Liver (tissue), 9 donors: ENCODE results near the gene NOG. TPM values are rescaled to one million over a fixed set of nuclear protein-coding genes. Genes with fewer than 3 reads are reported as not detected.

Experiments used
- DNase-seq: peaks from one replicate; pipeline ENCODE4 v3.0.0-alpha.2; 2017; ENCODE audit warnings: low spot score
- H3K27ac ChIP-seq, 2 donors: one replicate each; pipeline ENCODE4 v1.7.0; 2013; ENCODE audit warnings: inconsistent platforms in 2 of 2, low read length in 2 of 2, control low read depth in 1 of 2, low read depth in 1 of 2, mild to moderate bottlenecking in 1 of 2
- H3K27me3 ChIP-seq, 4 donors: one replicate each; pipeline versions ENCODE4 v1.6.1 to v1.7.0; 2013; ENCODE audit warnings: low read length in 3 of 4, inconsistent platforms in 1 of 4, mild to moderate bottlenecking in 1 of 4, moderate library complexity in 1 of 4; ENCODE audit not compliant: control insufficient read depth in 4 of 4, insufficient read depth in 4 of 4
- H3K36me3 ChIP-seq, 4 donors: one replicate each; pipeline versions ENCODE4 v1.6.1 to v1.7.0; 2013; ENCODE audit warnings: low read length in 3 of 4, mild to moderate bottlenecking in 3 of 4, low read depth in 1 of 4, moderate library complexity in 1 of 4; ENCODE audit not compliant: control insufficient read depth in 4 of 4, insufficient read depth in 3 of 4
- H3K4me1 ChIP-seq, 4 donors: one replicate each; pipeline versions ENCODE4 v1.6.1 to v1.7.0; 2013; ENCODE audit warnings: low read length in 3 of 4, mild to moderate bottlenecking in 3 of 4, moderate library complexity in 1 of 4; ENCODE audit not compliant: control insufficient read depth in 4 of 4, insufficient read depth in 4 of 4
- H3K4me3 ChIP-seq, 3 donors: one replicate each; pipeline versions ENCODE4 v1.6.1 to v1.7.0; 2013; ENCODE audit warnings: low read length in 3 of 3, control low read depth in 1 of 3, low read depth in 1 of 3, mild to moderate bottlenecking in 1 of 3
- H3K9ac ChIP-seq, 2 donors: one replicate each; pipeline ENCODE4 v1.7.0; 2013; ENCODE audit warnings: low read length in 2 of 2, mild to moderate bottlenecking in 2 of 2, moderate library complexity in 2 of 2, control low read depth in 1 of 2, low read depth in 1 of 2
- H3K9me3 ChIP-seq, 4 donors: one replicate each; pipeline versions ENCODE4 v1.6.1 to v1.7.0; 2013; ENCODE audit warnings: low read length in 3 of 4; ENCODE audit not compliant: control insufficient read depth in 4 of 4
- CTCF ChIP-seq: fragments of 150-350 bp; IDR thresholded peaks from 2 replicates; pipeline ENCODE4 v1.5.1; 2017; ENCODE audit warnings: improper control_type of control experiment, low read depth, low read length; ENCODE audit not compliant: missing input control
- FOXA1 ChIP-seq: IDR thresholded peaks from 2 replicates; pipeline ENCODE4 v1.6.1; 2016; ENCODE audit warnings: antibody characterized with exemption
- FOXA2 ChIP-seq: IDR thresholded peaks from 2 replicates; pipeline ENCODE4 v1.6.1; 2016; ENCODE audit warnings: antibody characterized with exemption
- GABPA ChIP-seq, 2 donors: IDR thresholded peaks in 1 of 2; conservative IDR thresholded peaks in 1 of 2; 2 replicates each; pipeline ENCODE4 v1.6.1; 2016; ENCODE audit warnings: antibody characterized with exemption in 2 of 2, mild to moderate bottlenecking in 1 of 2, moderate library complexity in 1 of 2
- HNF4A ChIP-seq, 2 donors: conservative IDR thresholded peaks; 2 replicates each; pipeline ENCODE4 v1.6.1; 2016; ENCODE audit warnings: antibody characterized with exemption in 2 of 2, mild to moderate bottlenecking in 2 of 2
- HNF4G ChIP-seq: IDR thresholded peaks from 2 replicates; pipeline ENCODE4 v1.6.1; 2016; ENCODE audit warnings: antibody characterized with exemption
- MAX ChIP-seq: IDR thresholded peaks from 2 replicates; pipeline ENCODE4 v1.6.1; 2016; ENCODE audit warnings: antibody characterized with exemption
- NR2F2 ChIP-seq: IDR thresholded peaks from 2 replicates; pipeline ENCODE4 v1.6.1; 2016; ENCODE audit warnings: antibody characterized with exemption
- RAD21 ChIP-seq, 2 donors: IDR thresholded peaks; 2 replicates each; pipeline ENCODE4 v1.6.1; 2016; ENCODE audit warnings: antibody characterized with exemption in 2 of 2, mild to moderate bottlenecking in 2 of 2
- REST ChIP-seq: IDR thresholded peaks from 2 replicates; pipeline ENCODE4 v1.6.1; 2016; ENCODE audit warnings: antibody characterized with exemption, mild to moderate bottlenecking
- RXRA ChIP-seq, 2 donors: IDR thresholded peaks; 2 replicates each; pipeline ENCODE4 v1.6.1; 2017 to 2018; ENCODE audit warnings: antibody characterized with exemption in 2 of 2, mild to moderate bottlenecking in 1 of 2
- SP1 ChIP-seq: IDR thresholded peaks from 2 replicates; pipeline ENCODE4 v1.6.1; 2018; ENCODE audit warnings: antibody characterized with exemption, mild to moderate bottlenecking
- YY1 ChIP-seq: IDR thresholded peaks from 2 replicates; pipeline ENCODE4 v1.6.1; 2016; ENCODE audit warnings: antibody characterized with exemption, mild to moderate bottlenecking
- WGBS: extraction: QIAGEN DNeasy Blood & Tissue Kit; methylation state at CpG from one replicate; pipeline ENCODE4 v1.1.7; 2013; 5-methylcytosine and 5-hydroxymethylcytosine counted together
- polyA plus RNA-seq, 2 donors: library from polyadenylated mRNA; stranded (reverse) in 1 of 2; unstranded in 1 of 2; fragments of 200-250 nt in 1 of 2; fragments of >200 nt in 1 of 2; fragmentation: Nextera tagmentation in 1 of 2; extraction: Ambion mirVana in 1 of 2; gene quantifications; one replicate each; pipeline versions ENCODE4 v1.2.1 to v1.2.3, GENCODE V29; 2013 to 2015
- total RNA-seq, 2 donors: library from RNA; depleted of rRNA; stranded (reverse); fragments of >200 nt; gene quantifications; one replicate each; pipeline ENCODE4 v1.2.3, GENCODE V29; 2014
- TF ChIP-seq, protein P1 (sequence below): IDR thresholded peaks from 2 replicates; pipeline ENCODE4 v1.6.1; 2016; ENCODE audit warnings: antibody characterized with exemption
- TF ChIP-seq, protein P2 (sequence below): IDR thresholded peaks from 2 replicates; pipeline ENCODE4 v1.6.1; 2016; ENCODE audit warnings: antibody characterized with exemption
- donor health status: healthy.
- donor health status: healthy.
- donor health status: healthy.
- donor health status: healthy.
- donor health status: healthy.

Gene NOG
- total and polyA plus RNA-seq, 4 donors = 0.37 TPM; not detected in 3

- 91% methylated on average over 4 of the region's 4 CpGs for WGBS
Measured at GRCh38 chr17:56608944-56609343, 15.4 kb downstream of the NOG start.

DNA sequence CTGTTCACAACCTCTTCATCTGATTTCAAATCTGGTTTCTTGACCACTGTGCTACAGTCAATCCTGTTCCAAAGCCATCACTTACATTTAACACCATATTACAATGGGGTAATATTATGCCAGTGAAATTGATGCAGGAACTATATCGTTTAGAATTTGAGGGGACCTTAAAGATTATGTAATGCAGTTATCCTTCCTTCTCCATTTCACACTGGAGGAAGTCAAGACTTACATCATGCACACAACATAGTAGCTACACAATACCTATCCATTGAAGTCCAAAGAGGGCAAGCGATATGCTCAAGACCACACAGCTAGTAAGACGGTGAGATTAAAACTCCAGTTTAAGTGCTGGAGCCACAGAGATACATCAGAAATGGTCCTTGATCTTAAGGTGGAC lies 16.8 kb downstream of the NOG start:
- no peak overlapping the region for H3K27ac ChIP-seq
- TF ChIP-seq, protein P1, sequence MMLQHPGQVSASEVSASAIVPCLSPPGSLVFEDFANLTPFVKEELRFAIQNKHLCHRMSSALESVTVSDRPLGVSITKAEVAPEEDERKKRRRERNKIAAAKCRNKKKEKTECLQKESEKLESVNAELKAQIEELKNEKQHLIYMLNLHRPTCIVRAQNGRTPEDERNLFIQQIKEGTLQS = no peak
- TF ChIP-seq, protein P2, sequence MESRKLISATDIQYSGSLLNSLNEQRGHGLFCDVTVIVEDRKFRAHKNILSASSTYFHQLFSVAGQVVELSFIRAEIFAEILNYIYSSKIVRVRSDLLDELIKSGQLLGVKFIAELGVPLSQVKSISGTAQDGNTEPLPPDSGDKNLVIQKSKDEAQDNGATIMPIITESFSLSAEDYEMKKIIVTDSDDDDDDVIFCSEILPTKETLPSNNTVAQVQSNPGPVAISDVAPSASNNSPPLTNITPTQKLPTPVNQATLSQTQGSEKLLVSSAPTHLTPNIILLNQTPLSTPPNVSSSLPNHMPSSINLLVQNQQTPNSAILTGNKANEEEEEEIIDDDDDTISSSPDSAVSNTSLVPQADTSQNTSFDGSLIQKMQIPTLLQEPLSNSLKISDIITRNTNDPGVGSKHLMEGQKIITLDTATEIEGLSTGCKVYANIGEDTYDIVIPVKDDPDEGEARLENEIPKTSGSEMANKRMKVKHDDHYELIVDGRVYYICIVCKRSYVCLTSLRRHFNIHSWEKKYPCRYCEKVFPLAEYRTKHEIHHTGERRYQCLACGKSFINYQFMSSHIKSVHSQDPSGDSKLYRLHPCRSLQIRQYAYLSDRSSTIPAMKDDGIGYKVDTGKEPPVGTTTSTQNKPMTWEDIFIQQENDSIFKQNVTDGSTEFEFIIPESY = no peak
- TF ChIP-seq SP1 (no peak), CTCF (no peak), FOXA1 (no peak), GABPA (IDR thresholded peaks at IDR 0.05 in 1 of 2, conservative IDR thresholded peaks at IDR 0.05 in 1 of 2) (no peak), YY1 (no peak), FOXA2 (no peak), HNF4A (conservative IDR thresholded peaks at IDR 0.05) (no peak), RAD21 (IDR thresholded peaks at IDR 0.05) (no peak), RXRA (IDR thresholded peaks at IDR 0.05) (no peak), REST (no peak), HNF4G (no peak), MAX (no peak), NR2F2 (no peak)
- DNase-seq = no peak
- no peaks in the 10 kb centered on the region for H3K4me1 ChIP-seq
- H3K4me3 ChIP-seq = no peak overlapping the region
- WGBS = 87% methylated on average over 3 of the region's 3 CpGs
- H3K36me3 ChIP-seq = no peaks in the 10 kb centered on the region
- H3K27me3 ChIP-seq = peaks cover 0 to 5% (median 0%) of the 10 kb centered on the region in 4 donors
- H3K9me3 ChIP-seq = no peaks in the 10 kb centered on the region
- no peak overlapping the region for H3K9ac ChIP-seq

More at GRCh38 chr17:56608944-56609343, 15.4 kb downstream of the NOG start:
- Histone ChIP-seq H3K4me1 (no peaks in the 10 kb centered on the region), H3K27ac (no peak overlapping the region), H3K9ac (no peak overlapping the region), H3K4me3 (no peak overlapping the region), H3K9me3 (no peaks in the 10 kb centered on the region), H3K36me3 (no peaks in the 10 kb centered on the region), H3K27me3 (peaks cover 0 to 5% (median 0%) of the 10 kb centered on the region in 4 donors)
- TF ChIP-seq, protein P1 = no peak
- TF ChIP-seq MAX = no peak
- no peak for DNase-seq
